Measurements from ENCODE around the gene PDXP.

PDXP gene

GRCh38 chr22:37703906-37704305 is 45.4 kb downstream of the PDXP start:
- no peak for DNase-seq

- DNase-seq: no peak
Observed at GRCh38 chr22:37704645-37705044, 46.1 kb downstream of the PDXP start.

GRCh38 chr22:37705205-37705604 is 46.7 kb downstream of the PDXP start:
- DNase-seq: no peak

GRCh38 chr22:37708580-37709444 is 50.3 kb downstream of the PDXP start:
- DNase-seq: no peak

GRCh38 chr22:37709445-37709765 is 50.9 kb downstream of the PDXP start:
- no peak for DNase-seq

- no peak for DNase-seq
Observed at GRCh38 chr22:37710675-37711074, 52.2 kb downstream of the PDXP start.

GRCh38 chr22:37711490-37711889 is 53.0 kb downstream of the PDXP start:
- no peak for DNase-seq

- no peak for DNase-seq
Observed at GRCh38 chr22:37713761-37714160, 55.2 kb downstream of the PDXP start.

GRCh38 chr22:37714634-37715033 is 56.1 kb downstream of the PDXP start:
- no peak for DNase-seq

- no peak for DNase-seq
Observed at GRCh38 chr22:37715760-37716159, 57.2 kb downstream of the PDXP start.
